ENCODE data around the gene PEAK3.

GRCh38 chr19:2302319-2303210 is 20.6 kb upstream of the PEAK3 start:
- TF ChIP-seq CTCF (conservative IDR thresholded peaks at IDR 0.05 in 1 of 2, IDR thresholded peaks at IDR 0.05 in 1 of 2; ENCODE audit: extremely low read depth in 1 of 2, insufficient read depth in 1 of 2, low read depth in 1 of 2, low read length in 2 of 2) (no peak), EZH2 (IDR thresholded peaks at IDR 0.05; ENCODE audit: borderline replicate concordance, low read length) (no peak)

All from mammary epithelial cell (primary cell).